NOMO-1 treated with dmso at 0.1 percent for 144 hours (cell line): Measurements from ENCODE around the gene CNIH3.
"Not testable (repeated sequence)": the region's sequence is repeated elsewhere in the genome, so short reads cannot be mapped to it uniquely, and the experiment has no call there.

Experiments used
- DNase-seq: peaks from one replicate; lab custom pipeline; 2025; ENCODE audit not compliant: unreplicated experiment; lab: John Stamatoyannopoulos, UW

CNIH3 gene

GRCh38 chr1:224683936-224684335 lies 67.8 kb downstream of the CNIH3 start:
- DNase-seq: no peak

- DNase-seq: no peak
These were observed 68.9 kb downstream of the CNIH3 start for GRCh38 chr1:224684979-224685425.

GRCh38 chr1:224686140-224686539 lies 70.0 kb downstream of the CNIH3 start:
- not testable (repeated sequence) for DNase-seq

- DNase-seq: no peak
These were observed 71.3 kb downstream of the CNIH3 start for GRCh38 chr1:224687465-224687864.

GRCh38 chr1:224689374-224689773 lies 73.3 kb downstream of the CNIH3 start:
- DNase-seq: no peak

GRCh38 chr1:224690576-224690975 lies 74.5 kb downstream of the CNIH3 start:
- DNase-seq: no peak

- no peak for DNase-seq
These were observed 75.2 kb downstream of the CNIH3 start for GRCh38 chr1:224691148-224691925.

- DNase-seq: no peak
These were observed 78.9 kb downstream of the CNIH3 start for GRCh38 chr1:224694969-224695368.

- DNase-seq: no peak
These were observed 79.9 kb downstream of the CNIH3 start for GRCh38 chr1:224696021-224696420.

GRCh38 chr1:224696891-224697765 lies 81.0 kb downstream of the CNIH3 start:
- DNase-seq: no peak

GRCh38 chr1:224698015-224698451 lies 81.9 kb downstream of the CNIH3 start:
- no peak for DNase-seq

- DNase-seq: no peak
These were observed 84.9 kb downstream of the CNIH3 start for GRCh38 chr1:224700918-224701531.

GRCh38 chr1:224703702-224704101 lies 87.6 kb downstream of the CNIH3 start:
- no peak for DNase-seq

- no peak for DNase-seq
These were observed 88.1 kb downstream of the CNIH3 start for GRCh38 chr1:224704107-224704735.

- no peak for DNase-seq
These were observed 89.5 kb downstream of the CNIH3 start for GRCh38 chr1:224705578-224705977.

GRCh38 chr1:224707843-224708725 lies 92.0 kb downstream of the CNIH3 start:
- no peak for DNase-seq

GRCh38 chr1:224710196-224710595 lies 94.1 kb downstream of the CNIH3 start:
- DNase-seq: no peak

GRCh38 chr1:224711231-224711756 lies 95.2 kb downstream of the CNIH3 start:
- DNase-seq: not testable (repeated sequence)

GRCh38 chr1:224711876-224712275 lies 95.8 kb downstream of the CNIH3 start:
- no peak for DNase-seq

GRCh38 chr1:224713228-224713627 lies 97.1 kb downstream of the CNIH3 start:
- no peak for DNase-seq
